Heart left ventricle (tissue), 13 donors: ENCODE data around the gene ARHGAP12.

Experiments
- CTCF ChIP-seq, 12 donors: fragments of 200-600 bp; sonication (generic) in 4 of 12; IDR thresholded peaks; one replicate each; pipeline versions ENCODE4 v1.5.0 to v1.8.0; 2018 to 2022; ENCODE audit warnings: antibody characterized with exemption in 12 of 12, mild to moderate bottlenecking in 5 of 12
- POLR2A ChIP-seq, 2 donors: fragments of 450-650 bp; IDR thresholded peaks; one replicate each; pipeline ENCODE4 v1.6.1; 2017; ENCODE audit warnings: antibody characterized with exemption in 2 of 2, mild to moderate bottlenecking in 2 of 2, moderate library complexity in 2 of 2
- donor health status: ischemic (EF 13 %, LVEDD 7.1; RV severe dilation, severe dysfunction).
- donor health status: DM: no; HTN: yes; CAD: no.
- donor health status: DM: no; HTN: no; CAD: no.
- donor health status: ischemic (EF 25% LVEDD 6.9; RV normal size, moderate dysfunction).
- donor health status: ischemic (EF 25% LVEDD 5.7; RV mildly dilated, moderate dysfunction).
- donor health status: ischemic (EF 35%, LVEDD 5.7; RV mildly dilated, moderate dysfunction).
- donor health status: nonischemic (EF 11% LVEDD 7.7; RV severe dilation, severe dysfunction).
- donor health status: DM: yes; HTN: yes; CAD: no.
- donor health status: PGD.
- donor health status: ischemic (EF 29% LVEDD 5.4; RV normal size, mild dysfunction).
- donor health status: nonischemic (EF 23%, LVEDD 6.1; RV moderate dilation, normal function).

GRCh38 chr10:31886885-31887284 is 41.7 kb downstream of the ARHGAP12 start:
- TF ChIP-seq POLR2A (IDR thresholded peaks at IDR 0.05) (no peak), CTCF (IDR thresholded peaks at IDR 0.05) (no peak)
